Fibroblast of peridontal ligament (primary cell): ENCODE data around the gene FBXO21.
A peak's percentile ranks its signal among the peaks of the same experiment; 100 is the strongest.
"Not testable (repeated sequence)": the region's sequence is repeated elsewhere in the genome, so short reads cannot be mapped to it uniquely, and the experiment has no call there.

Source experiments
- DNase-seq: peaks from one replicate; pipeline ENCODE4 v3.0.0-alpha.2; 2010; ENCODE audit errors: extremely low read depth

FBXO21 gene

DNA sequence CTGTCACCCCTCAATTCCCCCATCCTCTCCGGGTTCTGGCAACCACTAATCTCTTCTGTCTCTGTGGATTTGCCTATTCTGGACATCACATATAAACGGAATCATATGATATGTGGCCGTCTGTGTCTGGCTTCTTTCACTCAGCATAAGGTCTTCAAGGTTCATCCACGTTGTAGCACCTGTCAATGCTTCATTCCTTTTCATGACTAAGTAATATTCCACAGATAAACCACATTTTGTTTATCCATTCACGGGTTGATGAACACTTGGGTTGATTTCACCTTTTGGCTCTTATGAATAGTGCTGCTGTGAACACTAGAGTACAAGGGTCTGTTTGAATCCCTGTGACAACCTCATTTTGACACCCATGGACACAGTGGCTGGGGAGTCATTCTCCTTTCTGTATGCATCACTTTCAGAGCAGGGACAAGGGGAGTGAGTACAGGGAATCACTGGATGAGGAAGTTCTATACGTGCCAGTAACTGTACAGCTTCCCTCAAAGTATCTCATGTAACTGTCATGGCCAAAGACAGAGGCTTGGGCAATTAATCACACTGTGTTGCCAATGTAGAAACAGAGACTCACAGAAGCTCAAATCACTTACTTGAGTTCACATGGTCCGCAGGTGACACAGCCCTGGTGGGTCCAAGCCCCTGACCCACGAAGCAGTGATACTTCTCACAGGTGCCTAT, 80.2 kb downstream of the FBXO21 start:
- no peak for DNase-seq

DNA sequence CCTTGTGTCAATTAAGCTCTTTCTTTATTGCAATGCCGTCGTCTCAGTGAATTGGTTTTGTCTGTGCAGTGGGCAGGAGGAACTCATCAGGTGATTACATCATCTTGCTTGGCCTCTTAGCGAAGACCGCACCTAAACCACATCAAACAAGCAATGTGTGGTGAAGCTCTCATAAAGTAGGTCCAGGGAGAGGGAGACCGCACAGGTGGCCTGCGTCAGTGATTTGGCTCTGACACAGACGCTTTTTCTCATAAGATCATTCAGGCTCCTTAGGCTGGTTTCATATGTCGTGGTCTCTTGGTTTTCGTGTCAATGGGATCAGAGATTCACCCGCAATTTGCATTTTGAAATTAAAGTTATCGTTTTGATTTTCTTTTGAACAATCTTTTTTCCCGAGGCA, 84.4 kb downstream of the FBXO21 start:
- DNase-seq: no peak

DNA sequence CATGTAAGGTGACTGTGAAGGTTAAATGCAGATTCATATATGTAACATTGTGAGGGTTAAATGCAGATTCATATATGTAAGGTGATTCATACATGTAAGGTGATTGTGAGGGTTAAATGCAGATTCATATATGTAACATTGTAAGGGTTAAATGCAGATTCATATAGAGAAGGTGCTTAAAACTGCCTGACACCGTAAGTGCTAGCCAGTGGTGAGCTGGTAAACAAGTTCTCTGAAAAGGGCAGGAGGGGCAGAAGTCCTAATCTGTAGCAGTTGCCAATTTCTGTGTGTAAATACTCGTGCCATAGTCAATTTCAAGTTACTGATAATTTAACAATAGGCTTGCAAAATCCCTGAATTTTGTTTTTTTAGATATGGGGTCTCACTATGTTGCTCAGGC, 86.3 kb downstream of the FBXO21 start:
- DNase-seq: not testable (repeated sequence)

DNA sequence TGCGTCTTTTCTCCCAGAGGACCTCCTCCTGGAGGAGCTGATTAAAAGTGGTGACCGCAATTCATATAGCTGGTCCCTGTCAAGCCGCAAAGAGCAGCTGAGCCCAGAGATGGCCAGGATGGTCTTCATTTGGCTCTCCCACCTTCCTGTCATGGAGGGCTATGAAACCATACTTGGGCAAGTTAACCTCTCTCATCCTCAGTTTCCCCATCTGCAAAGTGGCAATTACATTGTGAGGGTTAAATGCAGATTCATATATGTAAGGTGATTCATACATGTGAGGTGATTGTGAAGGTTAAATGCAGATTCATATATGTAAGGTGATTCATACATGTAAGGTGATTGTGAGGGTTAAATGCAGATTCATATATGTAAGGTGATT, 87.5 kb downstream of the FBXO21 start:
- no peak for DNase-seq

DNA sequence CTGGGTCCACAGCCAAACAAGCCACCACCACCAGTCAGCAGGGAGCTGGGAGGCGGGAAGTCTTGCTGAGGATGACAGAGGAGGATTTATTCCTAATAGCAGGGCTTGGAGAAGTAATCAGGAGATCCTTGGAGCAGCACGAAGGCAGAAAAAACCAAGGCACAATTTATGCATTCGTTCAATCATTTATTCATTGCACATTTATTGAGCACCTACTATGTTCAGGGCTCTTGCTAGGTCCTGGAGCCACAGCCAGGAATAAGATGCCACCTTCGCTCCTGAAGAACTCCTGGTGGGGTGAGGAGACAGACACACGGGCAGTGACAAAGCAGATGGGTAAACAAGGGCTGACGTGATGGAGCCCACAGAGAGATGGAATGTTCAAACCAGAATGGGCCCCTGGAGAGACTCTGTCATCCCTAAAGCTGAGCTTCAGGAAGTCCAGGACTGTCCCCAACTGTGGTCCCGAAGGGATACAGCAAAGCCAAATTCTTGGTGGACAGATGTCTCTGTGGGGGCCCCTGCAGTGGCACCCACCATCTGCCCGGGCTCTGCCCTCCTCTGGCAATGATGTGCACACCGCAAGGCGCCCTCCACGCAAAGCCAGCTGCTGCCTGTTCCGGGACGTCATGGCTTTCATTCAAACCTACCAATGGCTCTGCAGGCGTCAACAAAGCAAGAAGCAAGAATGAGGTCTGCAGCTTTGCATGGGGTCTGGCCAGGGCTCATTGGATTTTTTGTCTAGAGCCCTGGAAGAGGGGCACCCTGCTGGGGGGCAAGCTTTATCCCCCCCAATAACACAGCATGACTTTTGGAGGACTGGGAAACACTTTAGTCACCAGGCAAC, 88.1 kb downstream of the FBXO21 start:
- no peak for DNase-seq

DNA sequence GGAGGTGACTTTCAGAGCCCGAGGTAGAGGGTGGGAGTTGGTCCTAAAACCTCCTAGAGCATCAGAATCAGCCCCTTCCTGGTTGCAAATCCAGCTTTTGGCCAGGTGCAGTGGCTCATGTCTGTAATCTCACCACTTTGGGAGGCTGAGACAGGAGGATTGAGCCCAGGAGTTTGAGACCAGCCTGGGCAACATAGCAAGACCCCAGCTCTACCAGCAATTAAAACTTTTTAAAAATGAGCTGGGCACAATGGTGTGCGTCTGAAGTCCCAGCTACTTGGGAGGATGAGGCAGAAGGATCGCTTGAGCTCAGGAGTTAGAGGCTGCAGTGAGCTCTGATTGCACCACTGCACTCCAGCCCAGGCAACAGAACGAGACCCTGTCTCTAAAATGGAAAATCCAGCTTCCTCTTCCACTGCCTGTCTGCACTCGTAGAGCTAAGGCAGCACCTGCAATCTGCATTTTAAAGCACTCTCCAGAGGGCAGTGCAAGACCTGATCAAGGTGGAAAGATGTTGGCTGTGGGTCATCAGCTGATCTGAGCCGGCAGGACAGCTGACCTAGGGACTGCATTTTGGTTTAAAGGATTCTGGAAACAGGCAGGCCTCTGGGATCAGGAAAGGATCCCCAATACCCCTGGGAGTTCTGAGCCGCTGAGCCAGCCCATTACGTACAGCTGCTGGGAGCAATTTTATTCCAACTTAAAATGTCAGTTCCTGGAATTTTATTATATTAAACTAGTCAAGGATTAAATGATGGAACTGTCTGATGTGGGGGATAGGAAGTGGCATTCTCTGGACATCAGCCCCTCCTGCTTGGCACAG, 89.2 kb downstream of the FBXO21 start:
- no peak for DNase-seq

DNA sequence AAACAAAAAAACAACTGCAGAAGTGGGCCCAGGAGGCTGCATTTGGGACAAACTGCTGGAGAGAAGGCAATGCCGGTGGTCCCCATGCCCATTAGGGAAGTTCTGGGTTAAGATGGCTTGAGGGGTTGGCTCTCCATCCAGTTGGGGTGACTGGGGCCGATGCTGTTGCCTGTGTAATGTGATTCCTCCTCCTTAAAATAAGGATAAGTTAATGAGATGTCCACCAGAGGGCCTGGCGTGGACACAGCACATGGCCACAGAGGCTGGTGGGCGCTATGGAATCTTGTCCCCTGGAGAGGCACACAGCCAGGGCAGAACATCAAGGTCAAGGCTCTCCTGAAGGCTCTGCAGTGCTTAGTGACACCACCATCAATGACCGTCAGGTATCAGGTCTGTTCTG, 90.0 kb downstream of the FBXO21 start:
- peak; percentile 5 for DNase-seq

DNA sequence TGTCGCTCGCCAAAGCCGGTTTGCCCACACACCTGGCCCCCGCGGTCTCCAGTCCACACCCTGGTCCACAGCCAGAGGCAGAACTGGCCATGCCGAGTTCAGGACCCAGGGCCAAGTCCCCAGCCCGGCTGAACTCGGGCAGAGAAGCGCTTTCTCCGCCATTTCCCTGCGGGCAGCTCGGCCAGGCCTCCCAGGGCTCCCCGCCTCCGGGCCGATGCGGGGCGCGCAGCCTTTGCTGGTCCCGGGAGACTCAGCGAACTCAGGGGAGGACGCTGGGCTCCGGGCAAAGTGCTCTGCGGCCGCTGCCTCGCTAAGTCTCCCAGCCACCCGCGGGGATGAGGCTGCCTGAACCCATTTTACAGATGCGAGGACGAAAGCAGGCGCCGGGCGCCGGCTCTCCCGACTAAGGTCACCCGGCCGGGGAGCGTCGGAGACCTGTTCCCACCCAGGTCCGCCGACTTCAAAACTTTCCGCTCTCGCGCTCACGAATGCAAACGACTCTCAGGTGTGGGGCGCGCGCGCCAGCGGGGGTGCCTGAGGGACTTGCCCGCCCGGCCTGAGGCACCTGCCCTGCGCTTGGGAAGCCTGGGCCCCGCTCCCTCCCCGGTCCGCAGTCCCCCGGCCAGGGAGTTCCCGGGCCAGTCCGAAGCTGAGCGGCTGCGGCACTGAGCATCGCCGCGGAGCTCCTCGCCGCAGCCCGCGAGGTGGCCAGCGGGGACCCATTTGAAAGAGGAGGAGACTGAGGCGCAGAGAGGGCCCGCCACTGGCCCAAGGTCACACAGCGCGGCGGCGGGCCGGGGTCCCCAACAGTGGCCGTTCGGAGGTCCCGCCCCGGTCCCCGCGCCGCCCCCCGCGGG, 91.7 kb downstream of the FBXO21 start:
- no peak for DNase-seq

DNA sequence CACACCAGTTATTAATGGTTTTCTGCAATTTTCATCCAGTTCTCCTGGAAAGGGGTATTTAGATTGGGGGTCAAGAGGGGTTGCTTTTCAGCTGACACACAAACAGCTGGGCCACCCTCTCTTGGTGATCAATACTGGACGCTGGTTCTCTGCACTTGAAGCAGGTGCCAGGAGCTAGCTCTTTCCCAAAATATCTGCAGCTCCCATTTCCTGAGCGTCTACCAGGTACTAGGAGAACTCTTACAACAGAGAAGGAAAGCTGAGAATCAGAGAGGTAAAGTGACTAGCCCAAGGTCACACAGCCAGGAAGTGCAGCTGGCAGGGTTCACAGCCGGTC, 92.3 kb downstream of the FBXO21 start:
- no peak for DNase-seq

DNA sequence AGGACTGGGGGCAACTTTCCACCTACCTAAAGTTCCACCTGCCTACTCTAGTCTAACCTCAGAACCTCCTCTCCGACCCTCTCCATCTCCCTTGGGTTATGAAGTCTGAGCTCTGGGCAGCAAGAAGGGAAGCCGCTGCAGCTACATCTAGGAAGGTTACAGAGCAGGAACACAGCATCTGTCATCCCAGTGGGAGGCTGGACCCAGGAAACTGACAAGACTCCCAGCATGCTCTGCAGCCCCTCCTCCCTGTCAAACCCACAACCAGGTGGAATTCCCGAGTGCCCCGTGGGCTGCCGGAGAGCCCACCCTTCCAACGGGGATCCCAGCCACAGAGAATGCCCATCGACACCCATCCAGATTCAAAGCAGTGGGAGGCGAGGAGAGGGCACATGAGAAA, 93.1 kb downstream of the FBXO21 start:
- no peak for DNase-seq

DNA sequence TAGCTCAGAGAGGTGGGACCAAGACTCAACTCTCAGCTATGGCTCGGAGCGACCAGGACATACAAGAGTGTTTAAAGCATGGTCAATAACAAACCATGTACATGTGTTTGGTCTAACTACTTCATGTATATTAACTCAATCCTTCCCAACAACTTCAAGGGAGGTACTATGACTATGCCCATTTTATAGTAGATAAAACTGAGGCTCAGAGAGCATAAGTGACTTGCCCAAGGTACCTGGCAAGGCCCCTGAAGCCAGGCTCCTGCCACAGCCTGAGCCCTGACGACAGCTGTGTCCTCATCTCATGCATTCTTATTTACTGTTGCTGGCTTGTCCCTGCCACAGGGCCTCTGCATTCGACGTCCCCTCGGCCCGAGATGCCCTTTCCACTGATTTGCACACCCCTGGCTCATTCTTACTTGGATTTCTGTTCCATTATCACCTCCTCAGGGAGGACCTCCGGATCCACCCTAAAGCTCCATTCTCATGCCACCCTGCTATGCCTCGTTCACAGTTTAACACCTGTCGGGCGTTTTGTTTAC, 93.7 kb downstream of the FBXO21 start:
- DNase-seq: no peak

DNA sequence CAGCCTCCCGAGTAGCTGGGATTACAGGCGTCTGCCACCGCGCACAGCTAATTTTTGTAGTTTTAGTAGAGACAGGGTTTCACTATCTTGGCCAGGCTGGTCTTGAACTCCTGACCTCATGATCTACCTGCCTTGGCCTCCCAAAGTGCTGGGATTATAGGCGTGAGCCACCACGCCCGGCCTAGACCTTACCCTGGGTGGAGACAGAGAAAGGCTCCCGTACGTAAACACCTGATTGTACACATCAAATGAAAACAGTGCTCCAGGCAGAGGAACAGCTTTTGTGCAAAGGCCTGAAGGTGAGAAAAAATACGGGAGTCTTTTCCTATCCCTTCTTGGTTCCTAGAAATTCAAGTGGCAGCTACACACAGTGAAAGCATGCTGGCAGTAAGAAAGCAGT, 95.1 kb downstream of the FBXO21 start:
- not testable (repeated sequence) for DNase-seq

DNA sequence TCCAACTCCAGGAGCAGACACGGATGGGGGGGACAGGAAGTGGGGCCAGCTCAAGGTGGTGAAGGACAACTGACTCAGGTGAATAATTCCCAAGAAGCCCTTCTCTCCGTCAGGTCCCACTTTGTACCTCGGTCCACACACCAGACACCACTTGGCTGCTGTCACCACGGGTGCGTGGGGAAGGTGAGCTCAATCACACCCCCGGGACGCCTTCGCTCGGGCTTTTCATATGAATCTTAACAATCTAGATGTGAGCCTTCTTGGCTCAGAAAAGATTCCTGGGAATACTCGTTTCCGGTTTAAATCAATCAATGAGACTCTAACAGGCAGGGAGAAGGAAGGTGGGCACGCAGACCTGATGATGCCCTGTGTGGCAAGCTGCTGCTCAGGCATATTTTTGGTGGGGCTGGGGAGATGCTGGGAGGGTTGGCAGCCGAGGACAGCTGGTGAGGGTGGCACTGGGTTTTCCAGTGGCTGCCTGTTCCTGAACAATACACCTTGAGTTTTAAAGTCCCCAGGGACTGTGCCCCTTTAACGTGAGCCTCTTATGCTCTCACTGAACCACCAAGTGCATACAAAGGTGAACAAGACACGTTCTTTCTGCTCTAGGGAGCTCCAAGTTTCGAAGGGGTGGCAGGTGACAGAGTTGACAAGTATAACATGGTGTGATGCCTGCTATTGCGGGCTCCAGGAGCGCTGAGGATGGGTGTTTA, 96.2 kb downstream of the FBXO21 start:
- no peak for DNase-seq

DNA sequence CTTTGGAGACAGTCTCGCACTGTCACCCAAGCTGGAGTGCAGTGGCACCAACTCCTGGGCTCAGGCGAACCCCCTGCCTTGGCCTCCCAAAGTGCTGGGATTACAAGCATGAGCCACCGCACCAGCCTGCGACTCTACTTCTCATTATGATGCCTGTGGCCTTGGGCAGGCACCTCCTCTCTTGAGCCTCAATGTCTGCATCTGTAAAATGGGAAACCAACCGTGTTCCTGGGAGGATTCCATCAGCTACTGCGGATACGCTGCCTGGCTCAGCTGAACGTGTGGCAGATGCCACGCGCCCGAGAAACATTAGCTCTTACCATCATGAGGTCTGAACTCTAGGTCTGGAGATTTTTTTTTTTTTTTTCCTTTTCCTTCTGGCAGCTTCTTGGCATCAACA, 96.8 kb downstream of the FBXO21 start:
- DNase-seq: no peak

DNA sequence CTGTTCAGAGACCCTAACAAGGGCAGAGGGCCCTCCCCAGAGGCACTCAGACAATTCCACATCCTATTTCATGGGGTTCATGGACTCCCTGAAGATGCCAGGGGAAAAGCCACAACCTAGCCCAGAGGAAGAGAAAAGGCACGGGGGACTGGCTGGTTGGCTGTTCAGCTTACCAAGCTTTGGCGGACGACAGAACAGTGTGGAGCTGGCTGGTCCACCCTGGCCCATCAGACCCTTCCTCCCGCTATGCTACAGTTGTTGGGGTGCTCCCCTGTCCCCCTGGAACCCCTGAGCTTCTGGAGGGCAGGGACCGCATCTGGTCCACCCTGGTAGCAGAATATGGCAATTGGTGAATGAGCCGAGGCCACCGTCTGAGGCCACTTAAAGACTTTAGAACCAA, 97.4 kb downstream of the FBXO21 start:
- DNase-seq: no peak

DNA sequence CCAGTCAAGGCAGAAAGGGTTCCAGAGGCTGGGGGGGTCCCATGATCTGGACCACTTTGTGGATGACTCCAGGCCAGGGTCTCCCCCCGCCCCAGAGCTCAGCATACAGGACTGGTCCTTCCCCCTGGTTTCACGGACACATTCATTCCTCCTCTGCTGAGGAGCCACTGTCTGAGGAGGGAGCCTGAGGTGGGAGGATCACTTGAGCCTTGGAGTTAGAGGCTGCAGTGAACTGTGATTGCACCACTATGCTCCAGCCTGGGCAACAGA, 97.8 kb downstream of the FBXO21 start:
- DNase-seq: no peak
